Smooth muscle cell (in vitro differentiated cells): ENCODE data around the gene TFDP2. TPM values are rescaled to one million over a fixed set of nuclear protein-coding genes. Genes with fewer than 3 reads are reported as not detected.
"Not testable (repeated sequence)": the region's sequence is repeated elsewhere in the genome, so short reads cannot be mapped to it uniquely, and the experiment has no call there.

Experiments
- DNase-seq: peaks from one replicate; lab custom pipeline; 2025; ENCODE audit not compliant: unreplicated experiment; lab: John Stamatoyannopoulos, UW
- H2AFZ ChIP-seq: fragments of 200-600 bp; sonication (generic); 2 replicates; pipeline ENCODE4 v1.6.0; 2016; ENCODE audit warnings: antibody characterized with exemption, low read depth, mild to moderate bottlenecking
- H3F3A ChIP-seq: fragments of 200-600 bp; sonication (generic); 2 replicates; pipeline ENCODE4 v1.6.0; 2017; ENCODE audit warnings: antibody characterized with exemption, low read depth
- H3K27ac ChIP-seq: fragments of 200-600 bp; sonication (generic); 2 replicates; pipeline ENCODE4 v1.5.1; 2016; ENCODE audit warnings: low read depth, mild to moderate bottlenecking
- H3K27me3 ChIP-seq: fragments of 200-600 bp; sonication (generic); 2 replicates; pipeline ENCODE4 v1.6.1; 2016; ENCODE audit warnings: low read depth, mild to moderate bottlenecking
- H3K36me3 ChIP-seq: fragments of 200-600 bp; sonication (generic); 2 replicates; pipeline ENCODE4 v1.5.1; 2016; ENCODE audit warnings: low read depth
- H3K4me1 ChIP-seq: fragments of 200-600 bp; sonication (generic); 2 replicates; pipeline ENCODE4 v1.5.1; 2016; ENCODE audit warnings: low read depth
- H3K4me2 ChIP-seq: fragments of 200-600 bp; sonication (generic); 2 replicates; pipeline ENCODE4 v1.6.0; 2016; ENCODE audit warnings: mild to moderate bottlenecking
- H3K4me3 ChIP-seq: fragments of 200-600 bp; sonication (generic); 2 replicates; pipeline ENCODE4 v1.5.1; 2016; ENCODE audit warnings: mild to moderate bottlenecking
- H3K79me2 ChIP-seq: fragments of 200-600 bp; sonication (generic); 2 replicates; pipeline ENCODE4 v1.6.0; 2016; ENCODE audit warnings: low read depth, mild to moderate bottlenecking
- H3K9ac ChIP-seq: fragments of 200-600 bp; sonication (generic); 2 replicates; pipeline ENCODE4 v1.6.0; 2016; ENCODE audit warnings: low read depth
- H3K9me3 ChIP-seq: fragments of 200-600 bp; sonication (generic); replicated peaks from 2 replicates; pipeline ENCODE4 v1.5.1; 2016; ENCODE audit warnings: low read depth
- H4K20me1 ChIP-seq: fragments of 200-600 bp; sonication (generic); 2 replicates; pipeline ENCODE4 v1.6.0; 2016; ENCODE audit warnings: low read depth
- CTCF ChIP-seq: fragments of 200-600 bp; sonication (generic); IDR thresholded peaks from 2 replicates; pipeline ENCODE4 v1.5.1; 2017; ENCODE audit warnings: borderline replicate concordance, mild to moderate bottlenecking, antibody characterized with exemption; ENCODE audit not compliant: insufficient read depth, poor library complexity, severe bottlenecking
- WGBS: methylation state at CpG from one replicate; pipeline ENCODE4 v1.1.7; 2016; ENCODE audit warnings: low lambda C conversion rate; 5-methylcytosine and 5-hydroxymethylcytosine counted together
- polyA plus RNA-seq: library from polyadenylated mRNA; unstranded; fragments of >200 nt; fragmentation: Nextera tagmentation; extraction: Ambion mirVana; gene quantifications from 2 replicates; pipeline ENCODE4 v1.2.1, GENCODE V29; 2016
- total RNA-seq: library from RNA; depleted of rRNA; stranded (reverse); fragments of >200 nt; gene quantifications from 2 replicates; pipeline ENCODE4 v1.2.3, GENCODE V29; 2014

Gene TFDP2
- total and polyA plus RNA-seq, 2 experiments from 2014 or later: 39.9 to 54.3 TPM

- 96% methylated on average over 3 of the region's 3 CpGs for WGBS
- no peaks in the 10 kb centered on the region for H4K20me1 ChIP-seq
- H3F3A ChIP-seq: no peaks in the 10 kb centered on the region
- no peaks in the 10 kb centered on the region for H3K36me3 ChIP-seq
- TF ChIP-seq CTCF: no peak
- H3K79me2 ChIP-seq: no peaks in the 10 kb centered on the region
- H3K27me3 ChIP-seq: no peaks in the 10 kb centered on the region
- no peak overlapping the region for H2AFZ ChIP-seq
- no peak overlapping the region for H3K4me2 ChIP-seq
- H3K27ac ChIP-seq: no peak overlapping the region
- no peak overlapping the region for H3K9ac ChIP-seq
- DNase-seq: no peak
- no peak overlapping the region for H3K4me3 ChIP-seq
- H3K4me1 ChIP-seq: peaks cover 9% of the 10 kb centered on the region
- no peaks in the 10 kb centered on the region for H3K9me3 ChIP-seq
These were observed 44.6 kb downstream of the TFDP2 start for GRCh38 chr3:142104763-142105162.

- H3F3A ChIP-seq: no peaks in the 10 kb centered on the region
- no peaks in the 10 kb centered on the region for H3K27me3 ChIP-seq
- no peak overlapping the region for H3K27ac ChIP-seq
- no peaks in the 10 kb centered on the region for H3K4me1 ChIP-seq
- H4K20me1 ChIP-seq: no peaks in the 10 kb centered on the region
- H3K79me2 ChIP-seq: no peaks in the 10 kb centered on the region
- H3K4me2 ChIP-seq: no peak overlapping the region
- no peak for TF ChIP-seq CTCF
- H3K9ac ChIP-seq: no peak overlapping the region
- DNase-seq: no peak
- no peaks in the 10 kb centered on the region for H3K9me3 ChIP-seq
- no peak overlapping the region for H2AFZ ChIP-seq
- no peak overlapping the region for H3K4me3 ChIP-seq
- no peaks in the 10 kb centered on the region for H3K36me3 ChIP-seq
These were observed 50.4 kb downstream of the TFDP2 start for GRCh38 chr3:142098964-142099363.

- no peak overlapping the region for H3K9ac ChIP-seq
- H3K27me3 ChIP-seq: no peaks in the 10 kb centered on the region
- H2AFZ ChIP-seq: no peak overlapping the region
- H3F3A ChIP-seq: no peaks in the 10 kb centered on the region
- H3K9me3 ChIP-seq: no peaks in the 10 kb centered on the region
- no peak overlapping the region for H3K27ac ChIP-seq
- H3K4me3 ChIP-seq: no peak overlapping the region
- no peak overlapping the region for H3K4me2 ChIP-seq
- H3K4me1 ChIP-seq: no peaks in the 10 kb centered on the region
- H4K20me1 ChIP-seq: no peaks in the 10 kb centered on the region
- DNase-seq: no peak
- H3K36me3 ChIP-seq: no peaks in the 10 kb centered on the region
- 92% methylated on average over 4 of the region's 4 CpGs for WGBS
- no peaks in the 10 kb centered on the region for H3K79me2 ChIP-seq
- no peak for TF ChIP-seq CTCF
These were observed 52.1 kb downstream of the TFDP2 start for GRCh38 chr3:142097099-142097843.

- no peak overlapping the region for H3K27ac ChIP-seq
- H3K4me3 ChIP-seq: no peak overlapping the region
- no peak overlapping the region for H2AFZ ChIP-seq
- no peaks in the 10 kb centered on the region for H3K9me3 ChIP-seq
- no peak overlapping the region for H3K4me2 ChIP-seq
- no peaks in the 10 kb centered on the region for H3K4me1 ChIP-seq
- no peaks in the 10 kb centered on the region for H4K20me1 ChIP-seq
- TF ChIP-seq CTCF: no peak
- no peak overlapping the region for H3K9ac ChIP-seq
- H3K79me2 ChIP-seq: no peaks in the 10 kb centered on the region
- H3F3A ChIP-seq: no peaks in the 10 kb centered on the region
- no peaks in the 10 kb centered on the region for H3K36me3 ChIP-seq
- 91% methylated on average over 2 of the region's 2 CpGs for WGBS
- H3K27me3 ChIP-seq: no peaks in the 10 kb centered on the region
- no peak for DNase-seq
These were observed 53.5 kb downstream of the TFDP2 start for GRCh38 chr3:142095841-142096240.

GRCh38 chr3:142088925-142089324 lies 60.4 kb downstream of the TFDP2 start:
- not testable (repeated sequence) for H2AFZ ChIP-seq, H3K9ac ChIP-seq, H3K79me2 ChIP-seq, H3K4me3 ChIP-seq, H3K4me1 ChIP-seq, H3K9me3 ChIP-seq, H4K20me1 ChIP-seq, H3K27me3 ChIP-seq, DNase-seq, H3K36me3 ChIP-seq, H3K4me2 ChIP-seq, H3K27ac ChIP-seq, H3F3A ChIP-seq
- 88% methylated on average over 5 of the region's 5 CpGs for WGBS
